Activated naive CD4-positive, alpha-beta T cell treated with anti-CD3 and anti-CD28 coated beads, Interleukin-2, amount 10 ng/mL, durations not matched to agents 7 days and 5 days (primary cell): ENCODE measurements around the gene UFSP2.

Experiments used
- CTCF ChIA-PET: fragments of 350-600 bp; sonication (Branson Sonifier 250); formaldehyde crosslinking; loops from one replicate; lab custom pipeline; 2021; ENCODE audit warnings: antibody characterized with exemption; lab: Charles Lee
- DNase-seq: peaks from one replicate; pipeline ENCODE4 v3.0.0-alpha.2; 2020
- H3K27ac Mint-ChIP-seq: one replicate; pipeline ENCODE4 v1.8.0; 2021; ENCODE audit warnings: mild to moderate bottlenecking, moderate library complexity, mixed read lengths
- H3K27me3 Mint-ChIP-seq: one replicate; pipeline ENCODE4 v1.8.0; 2021; ENCODE audit warnings: mild to moderate bottlenecking, mixed read lengths
- H3K36me3 Mint-ChIP-seq: one replicate; pipeline ENCODE4 v1.8.0; 2021; ENCODE audit warnings: mixed read lengths
- H3K4me1 Mint-ChIP-seq: one replicate; pipeline ENCODE4 v1.8.0; 2021; ENCODE audit warnings: mixed read lengths
- H3K4me3 Mint-ChIP-seq: one replicate; pipeline ENCODE4 v1.8.0; 2021; ENCODE audit warnings: mild to moderate bottlenecking, moderate library complexity, mixed read lengths
- H3K9me3 Mint-ChIP-seq: one replicate; pipeline ENCODE4 v1.8.0; 2021; ENCODE audit warnings: mixed read lengths

Gene UFSP2

DNA sequence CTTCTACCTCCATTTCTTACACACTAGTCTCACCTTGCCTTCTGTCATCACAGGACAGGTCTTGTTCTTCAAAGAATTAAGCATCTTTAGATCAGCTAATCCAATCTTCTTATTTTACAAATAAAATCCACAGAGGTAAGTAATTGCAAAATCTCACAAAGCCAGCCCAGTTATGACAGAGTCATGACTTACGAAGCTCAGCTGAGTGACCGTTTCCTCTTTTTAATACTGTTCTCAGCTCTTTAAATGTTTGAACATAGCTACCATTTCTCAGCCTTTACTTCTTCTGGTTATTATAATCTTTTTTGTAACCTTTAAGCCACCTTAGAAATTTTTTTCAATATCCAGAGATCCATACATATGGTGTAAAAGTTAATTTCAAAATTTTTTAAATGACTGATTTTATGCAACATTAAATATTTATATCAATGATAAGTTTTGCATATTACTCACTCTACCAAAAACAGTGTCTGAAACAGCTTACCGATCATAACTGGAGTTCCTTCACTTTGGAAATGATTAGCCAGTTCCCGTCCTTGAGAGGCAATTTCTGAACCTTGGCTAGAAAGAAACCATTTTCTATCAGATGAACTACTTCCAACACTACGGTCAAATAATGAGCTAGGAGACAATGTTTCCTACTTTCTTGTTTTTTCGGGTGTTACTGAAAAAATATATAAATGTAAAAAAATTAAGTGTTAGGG is 20.3 kb downstream of the UFSP2 start:
- Mint-ChIP-seq H3K9me3 (no peaks in the 10 kb centered on the region), H3K27me3 (no peaks in the 10 kb centered on the region), H3K4me3 (no peak overlapping the region), H3K36me3 (peaks cover 42% of the 10 kb centered on the region), H3K27ac (peak overlapping the region; percentile 33), H3K4me1 (peaks cover 5% of the 10 kb centered on the region)
- CTCF ChIA-PET: interaction anchor here (1.2 kb wide), 1 partner anchor 271 kb away, joined by 4 read pairs; no protein-coding TSS in a partner anchor
- no peak for DNase-seq

DNA sequence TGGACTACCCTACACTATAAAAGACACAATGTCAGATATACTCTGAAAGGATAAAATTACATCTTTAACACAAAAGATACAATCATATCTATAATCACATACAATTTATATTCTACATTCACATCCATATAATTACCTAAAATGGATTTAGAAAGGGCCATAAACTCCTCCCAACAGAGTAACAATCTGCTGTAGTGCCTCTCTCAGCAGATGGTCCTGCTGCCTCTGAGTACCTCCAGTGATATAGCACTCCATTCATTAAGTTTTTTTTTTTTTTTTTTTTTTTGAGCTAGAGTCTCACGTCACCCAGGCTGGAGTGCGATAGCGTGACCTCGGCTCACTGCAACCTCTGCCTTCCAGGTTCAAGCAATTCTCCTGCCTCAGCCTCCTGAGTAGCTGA is 21.7 kb downstream of the UFSP2 start:
- peaks cover 18% of the 10 kb centered on the region for H3K4me1 Mint-ChIP-seq
- CTCF ChIA-PET: interaction anchor here (1.2 kb wide), 1 partner anchor 269 kb away, joined by 4 read pairs; no protein-coding TSS in a partner anchor
- H3K4me3 Mint-ChIP-seq: no peak overlapping the region
- H3K27me3 Mint-ChIP-seq: no peaks in the 10 kb centered on the region
- no peaks in the 10 kb centered on the region for H3K9me3 Mint-ChIP-seq
- peaks cover 52% of the 10 kb centered on the region for H3K36me3 Mint-ChIP-seq
- no peak for DNase-seq
- no peak overlapping the region for H3K27ac Mint-ChIP-seq

DNA sequence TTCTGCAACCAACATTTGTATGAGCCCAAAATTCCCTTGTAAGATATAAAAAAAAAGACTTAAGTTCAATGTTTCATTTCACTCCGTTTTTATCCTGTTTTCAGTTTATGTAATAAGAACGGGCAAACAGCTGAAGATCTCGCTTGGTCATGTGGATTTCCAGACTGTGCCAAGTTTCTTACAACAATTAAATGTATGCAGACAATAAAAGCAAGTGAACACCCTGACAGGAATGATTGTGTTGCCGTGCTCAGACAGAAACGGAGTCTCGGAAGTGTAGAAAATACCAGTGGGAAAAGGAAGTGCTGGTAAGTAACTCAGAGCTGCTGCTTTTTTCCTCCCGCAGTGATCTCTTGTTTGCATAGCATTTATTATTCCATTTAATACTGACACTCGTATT is 26.3 kb downstream of the UFSP2 start:
- Mint-ChIP-seq H3K9me3 (no peaks in the 10 kb centered on the region), H3K36me3 (peaks cover 53% of the 10 kb centered on the region), H3K4me3 (no peak overlapping the region), H3K4me1 (peaks cover 50% of the 10 kb centered on the region), H3K27me3 (no peaks in the 10 kb centered on the region), H3K27ac (peak overlapping the region; percentile 28)
- CTCF ChIA-PET: no interaction called here
- no peak for DNase-seq

DNA sequence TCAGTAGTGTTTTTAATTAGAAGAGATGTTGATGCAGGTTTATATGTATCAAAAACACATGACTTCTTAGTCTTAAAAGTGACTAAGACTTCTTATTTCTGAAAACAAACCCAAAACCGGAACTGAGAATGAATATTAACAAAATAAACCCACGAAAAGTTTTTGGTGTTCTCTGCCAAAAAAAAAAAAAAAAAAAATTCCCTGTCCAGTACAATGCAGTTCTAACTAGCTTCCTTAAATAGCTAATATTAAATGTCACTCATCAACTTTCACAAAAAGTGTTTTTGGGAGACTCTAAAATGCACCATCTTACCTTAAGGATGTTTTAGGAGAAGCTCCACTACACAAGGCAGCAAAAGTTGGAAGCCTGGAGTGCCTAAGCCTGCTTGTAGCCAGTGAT is 27.1 kb downstream of the UFSP2 start:
- H3K27me3 Mint-ChIP-seq: no peaks in the 10 kb centered on the region
- H3K27ac Mint-ChIP-seq: no peak overlapping the region
- peak overlapping the region; percentile 94 for H3K4me3 Mint-ChIP-seq
- peaks cover 51% of the 10 kb centered on the region for H3K36me3 Mint-ChIP-seq
- no peaks in the 10 kb centered on the region for H3K9me3 Mint-ChIP-seq
- H3K4me1 Mint-ChIP-seq: peaks cover 57% of the 10 kb centered on the region
- CTCF ChIA-PET: interaction anchor here (0.7 kb wide), 1 partner anchor 14 kb away, joined by 3 read pairs; no protein-coding TSS in a partner anchor
- DNase-seq: no peak

DNA sequence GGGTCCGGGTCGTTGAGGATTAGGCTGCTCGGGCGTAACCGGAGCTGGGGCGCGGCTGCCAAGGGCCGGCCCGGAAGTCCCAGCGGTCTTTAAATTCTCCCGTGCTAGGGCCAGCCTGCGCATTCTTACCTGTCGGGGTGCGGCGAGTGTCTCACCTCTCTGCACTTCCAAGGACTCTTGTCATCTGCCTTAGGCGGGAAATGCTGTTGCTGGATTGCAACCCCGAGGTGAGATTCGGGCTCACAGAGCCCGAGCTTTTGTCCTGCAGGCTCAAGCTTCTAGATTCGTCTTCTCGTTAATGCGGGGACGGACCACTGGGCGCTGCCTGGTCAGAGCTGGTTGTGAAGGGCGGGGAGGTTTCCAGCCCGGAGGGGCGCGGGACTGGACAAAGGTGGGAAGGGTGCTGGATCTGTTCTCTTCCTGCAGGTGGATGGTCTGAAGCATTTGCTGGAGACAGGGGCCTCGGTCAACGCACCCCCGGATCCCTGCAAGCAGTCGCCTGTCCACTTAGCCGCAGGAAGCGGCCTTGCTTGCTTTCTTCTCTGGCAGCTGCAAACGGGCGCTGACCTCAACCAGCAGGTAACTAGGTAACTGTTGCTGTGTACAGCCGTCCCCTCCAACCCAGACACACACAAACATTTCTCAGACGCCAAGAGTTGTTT is 28.9 kb downstream of the UFSP2 start, which contains the start of gene ANKRD37:
Gene ANKRD37 (plus strand): TSS at position 118 of the 662 bp plus-strand sequence. CDS start 83 bp downstream, at position 201.
- peak within 1 kb of the TSS; percentile 94 for H3K4me3 Mint-ChIP-seq
- peaks cover 58% of the 10 kb centered on the region for H3K4me1 Mint-ChIP-seq
- no peak for DNase-seq
- H3K27ac Mint-ChIP-seq: peak within 1 kb of the TSS; percentile 99
- peaks cover 44% of the 10 kb centered on the region for H3K36me3 Mint-ChIP-seq
- H3K27me3 Mint-ChIP-seq: no peaks in the 10 kb centered on the region
- no peaks in the 10 kb centered on the region for H3K9me3 Mint-ChIP-seq
- CTCF ChIA-PET: no interaction called here

DNA sequence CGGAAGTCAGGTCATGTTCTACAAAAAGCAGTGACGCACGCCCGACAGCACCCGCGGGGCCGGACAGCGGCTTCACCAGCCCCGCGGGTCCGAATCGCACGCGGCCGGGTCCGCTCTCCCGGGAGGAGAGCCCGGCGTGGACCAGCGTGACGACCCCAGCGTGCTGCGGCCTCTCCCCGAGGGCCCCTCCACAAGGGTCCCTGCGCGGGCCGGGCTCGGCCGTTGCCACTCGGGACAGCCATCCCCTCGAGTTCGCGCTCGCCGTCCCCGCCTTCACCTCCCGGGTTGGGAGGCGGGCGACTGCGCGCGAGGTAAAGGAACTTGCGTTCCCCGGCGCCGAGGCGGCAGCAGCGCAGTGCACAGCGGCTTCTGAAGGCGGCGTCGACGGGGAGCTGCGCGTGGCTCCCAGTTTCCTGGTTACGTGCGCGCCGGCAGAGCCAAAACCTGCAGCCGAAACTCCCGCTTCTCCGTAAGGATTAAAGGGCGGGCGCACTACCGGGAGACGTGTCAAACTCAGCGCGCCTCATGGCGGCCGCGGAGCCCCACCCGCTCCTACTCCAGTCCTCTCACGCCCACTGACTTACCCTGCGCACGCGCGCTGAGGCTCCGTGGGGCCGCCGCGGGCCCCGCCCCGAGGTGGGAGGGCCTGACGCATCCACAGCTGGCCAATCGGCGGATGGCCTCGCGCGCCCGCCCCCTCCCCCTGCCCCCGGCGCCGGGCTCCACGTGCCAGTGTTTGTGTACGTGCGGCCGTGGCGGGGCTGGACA is 29.6 kb downstream of the UFSP2 start:
- peak overlapping the region; percentile 94 for H3K4me3 Mint-ChIP-seq
- H3K36me3 Mint-ChIP-seq: peaks cover 41% of the 10 kb centered on the region
- peak; percentile 96 for DNase-seq
- no peaks in the 10 kb centered on the region for H3K9me3 Mint-ChIP-seq
- peaks cover 57% of the 10 kb centered on the region for H3K4me1 Mint-ChIP-seq
- CTCF ChIA-PET: no interaction called here
- H3K27ac Mint-ChIP-seq: peak overlapping the region; percentile 99
- no peaks in the 10 kb centered on the region for H3K27me3 Mint-ChIP-seq

- DNase-seq: no peak
- CTCF ChIA-PET: no interaction called here
- H3K36me3 Mint-ChIP-seq: peaks cover 37% of the 10 kb centered on the region
- peaks cover 53% of the 10 kb centered on the region for H3K4me1 Mint-ChIP-seq
- H3K27ac Mint-ChIP-seq: peak within 1 kb of the TSS; percentile 99
- H3K27me3 Mint-ChIP-seq: no peaks in the 10 kb centered on the region
- H3K9me3 Mint-ChIP-seq: no peaks in the 10 kb centered on the region
- peak within 1 kb of the TSS; percentile 94 for H3K4me3 Mint-ChIP-seq
These were observed 30.4 kb downstream of the UFSP2 start, which contains the start of gene LRP2BP for GRCh38 chr4:185395238-185395955. Gene LRP2BP, minus strand, starts transcription at chr4:185395924. Its CDS starts 17,738 bp downstream, at chr4:185378186.

DNA sequence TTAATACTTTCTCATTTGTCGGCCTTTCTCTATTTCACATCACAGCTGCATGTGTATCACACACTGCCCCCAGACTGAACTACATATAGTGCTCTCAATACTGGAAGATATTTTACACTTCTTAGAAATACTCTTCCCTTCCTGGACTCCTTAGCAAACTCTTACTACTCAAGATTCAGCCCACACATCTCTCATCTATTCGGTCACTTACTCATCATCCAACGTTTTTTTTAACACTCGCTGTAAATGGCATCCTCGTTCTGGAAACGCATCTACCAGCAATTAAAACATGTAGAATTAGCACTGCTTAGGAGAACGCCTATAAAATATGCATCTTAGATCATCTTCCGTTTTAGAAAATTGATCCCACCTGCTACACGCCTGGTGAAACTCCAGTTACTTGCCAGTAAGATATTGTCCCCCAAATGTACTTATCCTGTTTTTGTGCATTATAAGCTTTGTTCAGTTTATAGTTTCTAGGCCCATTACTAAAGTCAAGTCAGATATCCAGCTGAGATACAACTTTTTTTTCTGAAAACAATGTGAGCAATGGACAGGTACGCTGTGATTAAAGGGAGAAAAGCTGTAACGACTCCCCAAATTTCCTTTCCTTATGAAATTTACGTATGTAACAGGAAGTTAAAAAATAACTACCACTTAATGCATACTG is 31.1 kb downstream of the UFSP2 start:
- Mint-ChIP-seq H3K4me1 (peaks cover 46% of the 10 kb centered on the region), H3K36me3 (peaks cover 30% of the 10 kb centered on the region), H3K27ac (peak overlapping the region; percentile 99), H3K9me3 (no peaks in the 10 kb centered on the region), H3K4me3 (peak overlapping the region; percentile 94), H3K27me3 (no peaks in the 10 kb centered on the region)
- CTCF ChIA-PET: no interaction called here
- no peak for DNase-seq

GRCh38 chr4:185392156-185392555 is 33.6 kb downstream of the UFSP2 start:
- no peak overlapping the region for H3K27ac Mint-ChIP-seq
- H3K27me3 Mint-ChIP-seq: no peaks in the 10 kb centered on the region
- peaks cover 23% of the 10 kb centered on the region for H3K4me1 Mint-ChIP-seq
- CTCF ChIA-PET: no interaction called here
- peaks cover 8% of the 10 kb centered on the region for H3K36me3 Mint-ChIP-seq
- H3K9me3 Mint-ChIP-seq: no peaks in the 10 kb centered on the region
- H3K4me3 Mint-ChIP-seq: no peak overlapping the region
- DNase-seq: no peak

DNA sequence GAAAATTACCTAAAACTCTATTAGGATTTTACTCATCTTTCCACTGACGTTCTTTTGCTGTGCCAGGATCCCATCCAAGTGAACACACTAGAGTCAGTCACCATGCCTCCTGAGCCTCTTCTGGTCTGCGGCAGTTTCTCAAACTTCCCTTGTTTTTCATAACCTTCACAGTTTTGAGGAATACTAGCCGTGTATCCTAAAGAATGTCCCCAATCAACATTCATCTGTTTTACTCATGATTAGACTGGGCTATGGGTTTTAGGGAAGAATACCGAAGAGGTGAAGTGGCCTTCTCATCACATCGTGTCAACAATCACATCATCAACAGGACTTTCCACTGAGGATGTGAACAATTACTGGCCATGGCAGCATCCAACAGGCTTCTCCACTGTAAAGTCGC is 34.8 kb downstream of the UFSP2 start:
- no peak overlapping the region for H3K27ac Mint-ChIP-seq
- DNase-seq: no peak
- peaks cover 20% of the 10 kb centered on the region for H3K4me1 Mint-ChIP-seq
- H3K4me3 Mint-ChIP-seq: no peak overlapping the region
- H3K9me3 Mint-ChIP-seq: no peaks in the 10 kb centered on the region
- CTCF ChIA-PET: no interaction called here
- peaks cover 3% of the 10 kb centered on the region for H3K36me3 Mint-ChIP-seq
- H3K27me3 Mint-ChIP-seq: no peaks in the 10 kb centered on the region

DNA sequence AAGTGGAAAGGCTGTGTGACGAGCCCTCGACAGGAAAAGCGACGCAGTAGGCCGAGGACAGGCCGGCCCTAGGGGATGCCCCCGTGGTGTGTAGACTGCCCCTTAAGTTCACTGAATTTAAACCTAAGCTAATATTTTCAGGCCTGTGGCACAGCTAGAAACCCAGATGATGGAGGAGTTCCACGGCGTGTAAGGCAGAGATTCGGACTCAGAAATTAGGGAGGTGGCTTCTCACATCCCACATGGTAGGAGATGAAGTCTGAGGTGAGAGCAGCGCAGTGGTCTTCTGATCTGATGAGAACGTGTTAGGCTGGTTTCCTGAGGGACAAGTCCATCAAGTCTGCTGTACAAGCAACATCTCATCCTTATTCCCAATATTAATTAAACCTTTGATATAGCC is 37.8 kb downstream of the UFSP2 start:
- CTCF ChIA-PET: no interaction called here
- Mint-ChIP-seq H3K9me3 (no peaks in the 10 kb centered on the region), H3K4me3 (no peak overlapping the region), H3K27ac (no peak overlapping the region), H3K36me3 (peaks cover 6% of the 10 kb centered on the region), H3K27me3 (peaks cover 4% of the 10 kb centered on the region), H3K4me1 (peaks cover 24% of the 10 kb centered on the region)
- no peak for DNase-seq

GRCh38 chr4:185384930-185385331 is 40.8 kb downstream of the UFSP2 start:
- Mint-ChIP-seq H3K27ac (no peak overlapping the region), H3K9me3 (peaks cover 5% of the 10 kb centered on the region), H3K27me3 (peaks cover 4% of the 10 kb centered on the region), H3K4me1 (peaks cover 24% of the 10 kb centered on the region), H3K4me3 (peak overlapping the region; percentile 8), H3K36me3 (peaks cover 5% of the 10 kb centered on the region)
- CTCF ChIA-PET: interaction anchor here (0.6 to 1.7 kb wide), 2 partner anchors 14 to 34 kb away, joined by 3 to 4 read pairs; no protein-coding TSS in a partner anchor
- no peak for DNase-seq

GRCh38 chr4:185384061-185384460 is 41.7 kb downstream of the UFSP2 start:
- Mint-ChIP-seq H3K27ac (no peak overlapping the region), H3K27me3 (peaks cover 4% of the 10 kb centered on the region), H3K9me3 (peaks cover 5% of the 10 kb centered on the region), H3K4me1 (peaks cover 24% of the 10 kb centered on the region), H3K36me3 (peaks cover 5% of the 10 kb centered on the region), H3K4me3 (no peak overlapping the region)
- CTCF ChIA-PET: interaction anchor here (1.7 kb wide), 1 partner anchor 34 kb away, joined by 4 read pairs; no protein-coding TSS in a partner anchor
- DNase-seq: no peak
